ENCODE measurements around the gene CLDN6. TPM values are rescaled to one million over a fixed set of nuclear protein-coding genes. Genes with fewer than 3 reads are reported as not detected.

CLDN6 gene
- total RNA-seq, 1 experiment from 2014 or later, result 0.49 TPM

DNA sequence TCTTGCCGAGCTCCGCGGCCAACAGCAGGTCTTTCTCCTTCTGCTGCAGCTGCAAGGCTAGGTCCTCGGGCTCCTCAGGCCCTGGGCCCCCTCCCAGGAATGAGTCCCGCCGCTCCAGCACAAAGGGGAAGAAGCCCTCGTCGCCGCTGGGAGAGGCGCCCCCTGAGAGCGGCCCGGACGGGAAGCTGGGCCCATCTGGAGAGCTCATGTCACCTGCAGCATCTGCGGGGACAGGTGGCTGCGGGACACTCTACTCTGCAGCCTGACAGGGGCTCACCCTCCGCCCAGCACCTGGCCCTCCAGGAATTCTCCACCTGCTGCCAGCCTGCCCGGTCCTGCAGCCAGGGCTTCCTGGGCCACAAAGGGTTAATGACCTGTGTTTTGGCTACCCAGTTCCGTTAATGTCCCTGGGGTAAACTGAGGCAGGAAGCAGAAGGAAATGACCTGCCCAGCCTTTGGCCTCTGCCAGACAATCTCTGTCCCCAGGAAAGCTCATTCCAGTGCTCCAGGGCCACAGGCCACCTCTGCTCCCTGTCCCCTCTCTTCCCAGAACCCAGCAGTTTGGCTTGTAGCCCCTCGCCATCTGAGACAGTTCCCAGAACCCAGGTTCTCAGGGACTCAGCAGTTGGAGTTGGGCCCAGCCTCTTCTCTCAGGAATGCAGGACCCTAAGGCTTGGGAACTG is 17.4 kb upstream of the CLDN6 start:
- intact Hi-C loops (cut with micrococcal nuclease), result no loop called here
- ATAC-seq (no peak), DNase-seq (ENCODE audit: low read depth, low spot score) (no peak)
- Histone ChIP-seq H3K27ac (ENCODE audit: low read depth, low read length) (no peak overlapping the region; the same call in 1 of the 2 replicates), H3K4me2 (ENCODE audit: low read length) (peak overlapping the region; percentile 95), H4K20me1 (ENCODE audit: insufficient read depth) (no peaks in the 10 kb centered on the region), H3K4me1 (ENCODE audit: control insufficient read depth in 1 of 2, insufficient read depth in 2 of 2, low read length in 2 of 2) (peaks cover 14 to 54% of the 10 kb centered on the region in 2 experiments), H3K4me3 (replicated peaks in 1 of 2; ENCODE audit: low read depth in 1 of 2, low read length in 2 of 2) (peak overlapping the region; percentile 61 to 76), H3K27me3 (ENCODE audit: insufficient read depth, low read length) (no peaks in the 10 kb centered on the region), H3K36me3 (ENCODE audit: control insufficient read depth in 1 of 2, insufficient read depth in 2 of 2, low read length in 2 of 2) (no peaks in the 10 kb centered on the region), H3K9me3 (ENCODE audit: control insufficient read depth in 1 of 2, insufficient read depth in 1 of 2, low read depth in 1 of 2, low read length in 2 of 2) (no peaks in the 10 kb centered on the region), H3K9me2 (ENCODE audit: insufficient read depth) (no peaks in the 10 kb centered on the region), H3K9ac (ENCODE audit: low read length) (peak overlapping the region; percentile 75), H2AFZ (ENCODE audit: low read depth, low read length, poor library complexity, severe bottlenecking) (no peak overlapping the region), H3K79me2 (ENCODE audit: insufficient read depth, low read length) (no peaks in the 10 kb centered on the region)
- ChIA-PET POLR2A (interaction anchor here (1.0 kb wide), 1 partner anchor 15 kb away, joined by 3 read pairs; no protein-coding TSS in a partner anchor), CTCF (interaction anchor here (1.1 to 1.5 kb wide), 2 partner anchors 8 to 15 kb away, joined by 3 read pairs; partner anchors contain the start of gene TNFRSF12A), RAD21 (ENCODE audit: low non-redundant PET in 1 of 2, low total read pairs in 2 of 2, uncharacterized antibody in 2 of 2, unreplicated experiment in 2 of 2) (no interaction called here)
- BruUV-seq (replicated peaks), result no TSS peak
- TF ChIP-seq RAD21 (IDR thresholded peaks at IDR 0.05; ENCODE audit: low read depth) (no peak), EGR1 (IDR thresholded peaks at IDR 0.05; ENCODE audit: low read depth) (no peak), YY1 (IDR thresholded peaks at IDR 0.05; ENCODE audit: extremely low read depth, insufficient replicate concordance, low read depth, low read length) (no peak), SIN3A (IDR thresholded peaks at IDR 0.05; ENCODE audit: low read depth) (no peak), POLR2A (IDR thresholded peaks at IDR 0.05; ENCODE audit: borderline replicate concordance, extremely low read depth, insufficient read depth, insufficient read length) (no peak), ZNF274 (IDR thresholded peaks at IDR 0.05; ENCODE audit: low read depth, low read length) (no peak), ZFX (IDR thresholded peaks at IDR 0.05) (no peak), FOSL1 (IDR thresholded peaks at IDR 0.05; ENCODE audit: low read depth) (no peak), CEBPB (IDR thresholded peaks at IDR 0.05; ENCODE audit: low read depth) (no peak), JUND (IDR thresholded peaks at IDR 0.05) (no peak), SRF (IDR thresholded peaks at IDR 0.05; ENCODE audit: low read depth) (no peak), POLR2AphosphoS5 (IDR thresholded peaks at IDR 0.05; ENCODE audit: low read depth, low read length) (no peak), EZH2phosphoT487 (IDR thresholded peaks at IDR 0.05; ENCODE audit: borderline replicate concordance) (no peak), TCF7L2 (IDR thresholded peaks at IDR 0.05; ENCODE audit: borderline replicate concordance, extremely low read depth, insufficient read depth, insufficient read length) (no peak), CBX3 (IDR thresholded peaks at IDR 0.05; ENCODE audit: low read depth) (no peak), EZH2 (IDR thresholded peaks at IDR 0.05) (no peak)
- TF ChIP-seq, protein P1, sequence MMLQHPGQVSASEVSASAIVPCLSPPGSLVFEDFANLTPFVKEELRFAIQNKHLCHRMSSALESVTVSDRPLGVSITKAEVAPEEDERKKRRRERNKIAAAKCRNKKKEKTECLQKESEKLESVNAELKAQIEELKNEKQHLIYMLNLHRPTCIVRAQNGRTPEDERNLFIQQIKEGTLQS (IDR thresholded peaks at IDR 0.05), result no peak
- TF ChIP-seq, protein P2, sequence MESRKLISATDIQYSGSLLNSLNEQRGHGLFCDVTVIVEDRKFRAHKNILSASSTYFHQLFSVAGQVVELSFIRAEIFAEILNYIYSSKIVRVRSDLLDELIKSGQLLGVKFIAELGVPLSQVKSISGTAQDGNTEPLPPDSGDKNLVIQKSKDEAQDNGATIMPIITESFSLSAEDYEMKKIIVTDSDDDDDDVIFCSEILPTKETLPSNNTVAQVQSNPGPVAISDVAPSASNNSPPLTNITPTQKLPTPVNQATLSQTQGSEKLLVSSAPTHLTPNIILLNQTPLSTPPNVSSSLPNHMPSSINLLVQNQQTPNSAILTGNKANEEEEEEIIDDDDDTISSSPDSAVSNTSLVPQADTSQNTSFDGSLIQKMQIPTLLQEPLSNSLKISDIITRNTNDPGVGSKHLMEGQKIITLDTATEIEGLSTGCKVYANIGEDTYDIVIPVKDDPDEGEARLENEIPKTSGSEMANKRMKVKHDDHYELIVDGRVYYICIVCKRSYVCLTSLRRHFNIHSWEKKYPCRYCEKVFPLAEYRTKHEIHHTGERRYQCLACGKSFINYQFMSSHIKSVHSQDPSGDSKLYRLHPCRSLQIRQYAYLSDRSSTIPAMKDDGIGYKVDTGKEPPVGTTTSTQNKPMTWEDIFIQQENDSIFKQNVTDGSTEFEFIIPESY (IDR thresholded peaks at IDR 0.05; ENCODE audit: extremely low read depth, insufficient replicate concordance, low read length), result no peak
- TF ChIP-seq, protein P3, sequence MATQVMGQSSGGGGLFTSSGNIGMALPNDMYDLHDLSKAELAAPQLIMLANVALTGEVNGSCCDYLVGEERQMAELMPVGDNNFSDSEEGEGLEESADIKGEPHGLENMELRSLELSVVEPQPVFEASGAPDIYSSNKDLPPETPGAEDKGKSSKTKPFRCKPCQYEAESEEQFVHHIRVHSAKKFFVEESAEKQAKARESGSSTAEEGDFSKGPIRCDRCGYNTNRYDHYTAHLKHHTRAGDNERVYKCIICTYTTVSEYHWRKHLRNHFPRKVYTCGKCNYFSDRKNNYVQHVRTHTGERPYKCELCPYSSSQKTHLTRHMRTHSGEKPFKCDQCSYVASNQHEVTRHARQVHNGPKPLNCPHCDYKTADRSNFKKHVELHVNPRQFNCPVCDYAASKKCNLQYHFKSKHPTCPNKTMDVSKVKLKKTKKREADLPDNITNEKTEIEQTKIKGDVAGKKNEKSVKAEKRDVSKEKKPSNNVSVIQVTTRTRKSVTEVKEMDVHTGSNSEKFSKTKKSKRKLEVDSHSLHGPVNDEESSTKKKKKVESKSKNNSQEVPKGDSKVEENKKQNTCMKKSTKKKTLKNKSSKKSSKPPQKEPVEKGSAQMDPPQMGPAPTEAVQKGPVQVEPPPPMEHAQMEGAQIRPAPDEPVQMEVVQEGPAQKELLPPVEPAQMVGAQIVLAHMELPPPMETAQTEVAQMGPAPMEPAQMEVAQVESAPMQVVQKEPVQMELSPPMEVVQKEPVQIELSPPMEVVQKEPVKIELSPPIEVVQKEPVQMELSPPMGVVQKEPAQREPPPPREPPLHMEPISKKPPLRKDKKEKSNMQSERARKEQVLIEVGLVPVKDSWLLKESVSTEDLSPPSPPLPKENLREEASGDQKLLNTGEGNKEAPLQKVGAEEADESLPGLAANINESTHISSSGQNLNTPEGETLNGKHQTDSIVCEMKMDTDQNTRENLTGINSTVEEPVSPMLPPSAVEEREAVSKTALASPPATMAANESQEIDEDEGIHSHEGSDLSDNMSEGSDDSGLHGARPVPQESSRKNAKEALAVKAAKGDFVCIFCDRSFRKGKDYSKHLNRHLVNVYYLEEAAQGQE (IDR thresholded peaks at IDR 0.05; ENCODE audit: low read depth), result no peak
- TF ChIP-seq, protein P4, sequence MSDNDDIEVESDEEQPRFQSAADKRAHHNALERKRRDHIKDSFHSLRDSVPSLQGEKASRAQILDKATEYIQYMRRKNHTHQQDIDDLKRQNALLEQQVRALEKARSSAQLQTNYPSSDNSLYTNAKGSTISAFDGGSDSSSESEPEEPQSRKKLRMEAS (IDR thresholded peaks at IDR 0.05), result no peak

All from HCT116 (cell line).